GM10266 (cell line): ENCODE results near the gene SYNM.

ENCODE experiments used
- DNase-seq: peaks from one replicate; pipeline ENCODE4 v3.0.0; 2012; ENCODE audit errors: extremely low spot score
- CTCF ChIP-seq: IDR thresholded peaks from 2 replicates; pipeline ENCODE4 v1.5.1; 2012; ENCODE audit warnings: mild to moderate bottlenecking, low read depth; ENCODE audit not compliant: control insufficient read depth, insufficient read depth; ENCODE audit errors: missing control alignments

Gene SYNM

GRCh38 chr15:99102332-99103235 lies 2.3 kb upstream of the SYNM start:
- TF ChIP-seq CTCF = no peak
- no peak for DNase-seq

DNA sequence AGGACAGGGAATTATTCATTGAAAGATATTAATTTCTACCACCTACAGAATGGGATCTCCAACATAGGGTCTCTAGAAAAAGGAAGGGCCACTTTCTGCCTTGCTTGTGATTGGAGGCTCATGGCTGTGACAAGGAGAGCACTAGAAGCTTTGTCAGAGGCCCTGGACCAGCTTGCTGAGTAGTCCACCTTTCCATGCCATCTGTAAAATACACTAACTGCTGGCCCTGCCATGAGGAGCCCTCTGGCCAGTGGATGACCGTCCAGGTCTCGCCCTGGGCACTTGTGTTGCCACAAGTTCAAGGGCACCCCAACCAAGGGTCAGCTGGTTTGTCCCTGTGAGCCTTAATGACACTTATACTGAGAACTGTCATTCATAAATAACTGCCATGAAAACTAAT lies 1.6 kb upstream of the SYNM start:
- TF ChIP-seq CTCF = no peak
- DNase-seq = no peak

- DNase-seq = peak; percentile 65
- peak; percentile 21 for TF ChIP-seq CTCF
Measured at GRCh38 chr15:99105514-99106341, 848 bp downstream of the SYNM start.

GRCh38 chr15:99106417-99107220 lies 1.7 kb downstream of the SYNM start:
- no peak for TF ChIP-seq CTCF
- DNase-seq = no peak

DNA sequence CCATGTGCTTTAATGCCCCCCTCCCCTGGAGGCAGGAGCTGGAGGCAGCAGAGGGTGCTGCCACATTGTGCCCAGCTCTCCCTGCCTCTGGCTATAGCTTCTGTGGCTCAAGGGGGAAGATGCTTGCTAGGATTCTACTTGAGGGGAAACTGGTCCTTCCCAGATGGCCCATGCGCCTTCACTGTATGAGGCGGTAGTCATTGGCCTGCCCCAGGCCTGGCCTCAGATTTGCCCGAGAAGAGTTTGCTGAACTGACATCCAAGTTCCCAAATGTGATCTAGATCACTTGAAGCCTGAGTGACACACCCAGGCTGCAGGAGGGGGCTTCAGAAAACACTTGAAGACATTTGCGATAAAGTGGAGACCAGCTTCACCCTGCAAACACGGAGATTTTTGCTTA lies 4.1 kb downstream of the SYNM start:
- DNase-seq = no peak
- TF ChIP-seq CTCF = no peak

DNA sequence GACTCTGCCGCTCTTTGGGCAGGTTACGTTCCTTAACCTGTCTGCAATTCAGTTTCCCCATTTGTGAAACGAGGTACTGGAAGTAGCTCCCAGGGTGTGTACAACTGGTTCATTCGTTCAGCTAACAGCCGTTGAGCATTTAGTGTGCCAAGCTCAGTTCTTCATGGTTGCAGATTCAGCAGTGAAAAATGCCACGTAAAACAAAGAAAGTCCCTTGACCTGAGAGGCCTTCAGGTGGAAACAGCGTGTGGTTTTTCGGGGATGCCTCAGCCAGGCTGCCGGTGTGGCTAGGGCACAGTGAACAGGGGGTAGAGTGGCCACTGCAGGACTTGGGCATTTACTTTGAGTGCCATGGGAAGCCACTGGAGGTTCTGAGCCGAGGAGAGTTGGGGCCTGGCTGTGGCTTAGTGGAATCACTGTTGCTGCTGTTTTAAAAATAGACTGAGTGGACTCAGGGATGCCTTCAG lies 4.7 kb downstream of the SYNM start:
- no peak for TF ChIP-seq CTCF
- no peak for DNase-seq
